ENCODE measurements around the gene PLXNC1. TPM values are rescaled to one million over a fixed set of nuclear protein-coding genes. Genes with fewer than 3 reads are reported as not detected.

Gene PLXNC1
- total RNA-seq, 1 donor from 2014 or later, result 4.9 TPM

DNA sequence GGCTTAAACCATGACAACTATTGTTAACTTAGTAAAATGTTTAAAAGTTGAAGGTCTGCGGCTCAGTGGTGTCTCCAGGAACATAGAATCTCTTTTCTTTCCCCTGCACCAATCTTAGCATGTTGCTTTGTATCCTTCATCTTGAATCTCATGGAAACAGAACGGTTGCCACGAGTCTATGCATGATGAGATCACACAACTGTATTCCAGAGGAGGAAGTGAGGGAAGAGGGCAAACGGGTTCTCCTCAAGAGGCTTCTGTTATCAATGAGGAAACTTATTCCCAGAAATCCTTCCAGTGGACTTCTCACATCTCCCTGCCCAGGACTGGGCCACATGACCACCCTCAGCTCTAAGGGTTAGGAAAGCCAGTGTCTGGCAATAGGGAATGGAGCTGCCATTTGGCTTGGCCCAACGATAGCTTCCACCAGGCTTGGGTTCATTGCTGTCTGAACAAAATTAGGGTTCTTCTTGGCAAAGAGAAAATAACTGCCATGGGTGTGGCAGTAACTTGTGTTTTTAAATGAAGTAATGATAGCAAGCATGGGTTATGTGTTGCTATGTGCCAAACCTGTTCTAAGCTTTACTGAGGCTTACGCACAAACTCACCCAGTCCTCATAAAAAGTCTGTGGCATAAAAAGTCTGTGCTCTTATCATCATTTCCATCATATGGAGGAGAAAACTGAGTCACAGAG lies 17.4 kb downstream of the PLXNC1 start:
- H3K27ac Mint-ChIP-seq (ENCODE audit: unreplicated experiment), result no peak overlapping the region
- peaks cover 4% of the 10 kb centered on the region for H3K4me1 Mint-ChIP-seq (ENCODE audit: low read depth, unreplicated experiment)
- no peaks in the 10 kb centered on the region for H3K9me3 Mint-ChIP-seq (ENCODE audit: unreplicated experiment)
- H3K27me3 Mint-ChIP-seq (ENCODE audit: unreplicated experiment), result peaks cover 6% of the 10 kb centered on the region
- H3K4me3 Mint-ChIP-seq (ENCODE audit: unreplicated experiment), result no peak overlapping the region
- DNase-seq, result no peak
- TF ChIP-seq, protein P1, sequence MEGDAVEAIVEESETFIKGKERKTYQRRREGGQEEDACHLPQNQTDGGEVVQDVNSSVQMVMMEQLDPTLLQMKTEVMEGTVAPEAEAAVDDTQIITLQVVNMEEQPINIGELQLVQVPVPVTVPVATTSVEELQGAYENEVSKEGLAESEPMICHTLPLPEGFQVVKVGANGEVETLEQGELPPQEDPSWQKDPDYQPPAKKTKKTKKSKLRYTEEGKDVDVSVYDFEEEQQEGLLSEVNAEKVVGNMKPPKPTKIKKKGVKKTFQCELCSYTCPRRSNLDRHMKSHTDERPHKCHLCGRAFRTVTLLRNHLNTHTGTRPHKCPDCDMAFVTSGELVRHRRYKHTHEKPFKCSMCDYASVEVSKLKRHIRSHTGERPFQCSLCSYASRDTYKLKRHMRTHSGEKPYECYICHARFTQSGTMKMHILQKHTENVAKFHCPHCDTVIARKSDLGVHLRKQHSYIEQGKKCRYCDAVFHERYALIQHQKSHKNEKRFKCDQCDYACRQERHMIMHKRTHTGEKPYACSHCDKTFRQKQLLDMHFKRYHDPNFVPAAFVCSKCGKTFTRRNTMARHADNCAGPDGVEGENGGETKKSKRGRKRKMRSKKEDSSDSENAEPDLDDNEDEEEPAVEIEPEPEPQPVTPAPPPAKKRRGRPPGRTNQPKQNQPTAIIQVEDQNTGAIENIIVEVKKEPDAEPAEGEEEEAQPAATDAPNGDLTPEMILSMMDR (IDR thresholded peaks at IDR 0.05; ENCODE audit: partially characterized antibody, unreplicated experiment), result no peak
- no peaks in the 10 kb centered on the region for H3K36me3 Mint-ChIP-seq (ENCODE audit: unreplicated experiment)

DNA sequence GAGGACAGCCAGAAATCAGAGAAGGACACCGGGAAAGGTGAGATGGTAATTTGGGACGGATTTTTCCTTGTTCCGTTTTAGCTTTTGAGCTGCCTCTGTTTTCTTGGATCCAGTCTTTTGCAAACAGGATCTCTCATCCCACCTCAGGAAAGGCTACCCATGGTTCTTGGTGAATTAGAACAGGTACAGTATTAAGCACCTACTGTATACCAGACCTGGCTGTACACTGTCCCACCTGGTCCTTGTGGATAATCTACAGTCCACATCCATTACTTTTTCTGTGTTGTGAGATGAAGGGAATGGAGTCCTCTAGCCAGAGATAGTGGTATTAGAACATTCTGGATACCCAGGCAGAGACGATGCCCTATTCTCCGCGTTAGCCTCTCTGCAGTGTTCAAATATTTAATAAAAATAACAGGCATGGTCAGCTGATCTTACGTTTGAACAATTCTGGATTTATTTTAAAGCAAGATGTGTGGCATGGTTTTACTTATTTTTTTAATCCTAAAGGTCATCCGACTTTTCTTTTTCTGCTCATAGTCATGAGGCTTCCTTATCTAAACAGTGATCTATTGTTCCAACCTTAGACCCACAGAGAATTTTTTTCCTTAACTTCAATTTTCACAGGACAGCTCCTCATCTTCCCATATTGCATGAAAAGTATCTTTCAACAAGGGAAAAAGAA lies 18.8 kb downstream of the PLXNC1 start:
- H3K4me3 Mint-ChIP-seq (ENCODE audit: unreplicated experiment), result no peak overlapping the region

DNA sequence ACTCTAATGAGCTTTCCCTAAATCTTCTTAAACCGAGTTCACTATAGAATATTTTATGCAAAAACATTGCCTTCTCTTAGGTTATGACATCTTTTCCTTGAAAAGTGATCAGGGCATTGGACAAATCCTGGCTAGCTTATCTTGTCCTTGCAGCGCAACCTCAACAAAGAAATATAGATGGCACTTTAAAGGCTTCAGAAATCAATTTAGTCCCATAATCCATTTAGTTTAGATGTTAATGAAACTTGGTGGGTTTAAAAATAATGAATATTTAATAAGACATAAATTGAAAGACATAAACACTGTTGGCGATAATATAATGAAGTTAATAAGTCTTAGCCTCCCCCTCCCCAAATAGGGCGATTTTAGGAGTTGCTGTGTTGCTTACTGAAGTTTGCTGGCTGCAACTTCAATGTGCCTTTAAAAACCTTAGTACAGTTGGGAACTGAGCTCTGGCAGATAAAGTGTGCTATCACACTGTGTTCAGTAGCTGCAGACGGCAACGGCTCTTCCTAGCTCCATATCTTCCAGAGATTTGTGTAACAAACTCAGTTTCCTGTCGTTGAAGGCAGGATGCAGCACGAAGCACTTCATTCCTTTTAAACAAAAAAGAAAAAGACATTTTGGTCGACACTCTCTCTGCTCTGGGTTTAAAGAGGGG lies 19.5 kb downstream of the PLXNC1 start:
- DNase-seq, result no peak
- Mint-ChIP-seq H3K4me3 (ENCODE audit: unreplicated experiment) (no peak overlapping the region), H3K36me3 (ENCODE audit: unreplicated experiment) (no peaks in the 10 kb centered on the region), H3K4me1 (ENCODE audit: low read depth, unreplicated experiment) (peaks cover 4% of the 10 kb centered on the region), H3K9me3 (ENCODE audit: unreplicated experiment) (no peaks in the 10 kb centered on the region), H3K27ac (ENCODE audit: unreplicated experiment) (no peak overlapping the region), H3K27me3 (ENCODE audit: unreplicated experiment) (peaks cover 4% of the 10 kb centered on the region)
- TF ChIP-seq, protein P1 (IDR thresholded peaks at IDR 0.05; ENCODE audit: partially characterized antibody, unreplicated experiment), result no peak

More for the DNA sequence above, 18.8 kb downstream of the PLXNC1 start:
- peaks cover 4% of the 10 kb centered on the region for H3K27me3 Mint-ChIP-seq (ENCODE audit: unreplicated experiment)
- no peaks in the 10 kb centered on the region for H3K36me3 Mint-ChIP-seq (ENCODE audit: unreplicated experiment)
- H3K27ac Mint-ChIP-seq (ENCODE audit: unreplicated experiment), result no peak overlapping the region
- DNase-seq, result no peak
- peaks cover 4% of the 10 kb centered on the region for H3K4me1 Mint-ChIP-seq (ENCODE audit: low read depth, unreplicated experiment)
- no peaks in the 10 kb centered on the region for H3K9me3 Mint-ChIP-seq (ENCODE audit: unreplicated experiment)
- TF ChIP-seq, protein P1 (IDR thresholded peaks at IDR 0.05; ENCODE audit: partially characterized antibody, unreplicated experiment), result no peak

DNA sequence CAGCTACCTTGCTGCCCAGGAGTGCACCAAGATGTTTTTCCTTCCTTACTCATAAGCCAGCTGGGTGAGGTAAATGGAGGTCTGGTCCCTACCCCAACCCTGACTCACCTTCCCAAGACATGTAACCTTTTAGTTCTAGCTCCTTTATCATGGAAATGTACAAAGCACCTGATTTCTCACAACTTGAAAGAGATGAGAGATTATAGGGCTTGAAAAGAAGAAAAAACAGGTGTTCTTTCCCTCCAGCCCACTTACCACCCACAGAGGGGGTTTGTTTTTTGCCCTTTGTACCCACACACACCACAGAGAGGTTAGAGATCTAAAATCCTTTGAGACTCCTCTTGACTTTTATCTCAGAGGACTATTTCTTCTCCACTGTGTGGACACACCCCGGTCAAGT lies 21.1 kb downstream of the PLXNC1 start:
- no peak for DNase-seq
- peaks cover 4% of the 10 kb centered on the region for H3K27me3 Mint-ChIP-seq (ENCODE audit: unreplicated experiment)
- no peak overlapping the region for H3K4me3 Mint-ChIP-seq (ENCODE audit: unreplicated experiment)

More for the DNA sequence above, 21.1 kb downstream of the PLXNC1 start:
- H3K27ac Mint-ChIP-seq (ENCODE audit: unreplicated experiment), result no peak overlapping the region
- H3K9me3 Mint-ChIP-seq (ENCODE audit: unreplicated experiment), result no peaks in the 10 kb centered on the region
- peaks cover 4% of the 10 kb centered on the region for H3K4me1 Mint-ChIP-seq (ENCODE audit: low read depth, unreplicated experiment)
- TF ChIP-seq, protein P1 (IDR thresholded peaks at IDR 0.05; ENCODE audit: partially characterized antibody, unreplicated experiment), result no peak
- no peaks in the 10 kb centered on the region for H3K36me3 Mint-ChIP-seq (ENCODE audit: unreplicated experiment)
